ENCODE results near the gene SNX3. TPM values are rescaled to one million over a fixed set of nuclear protein-coding genes. Genes with fewer than 3 reads are reported as not detected.

The SNX3 gene
- total RNA-seq, 4 donors from 2014 or later, result 123 to 182 (median 170) TPM

- TF ChIP-seq CTCF (IDR thresholded peaks at IDR 0.05), result no peak
- no peak for TF ChIP-seq EP300 (IDR thresholded peaks at IDR 0.05)
- no peak for TF ChIP-seq POLR2A (IDR thresholded peaks at IDR 0.05)
- H3K4me3 ChIP-seq, result no peak overlapping the region
- no peaks in the 10 kb centered on the region for H3K9me3 ChIP-seq
- no peak for DNase-seq (ENCODE audit: low spot score in 2 of 2)
- no peaks in the 10 kb centered on the region for H3K27me3 ChIP-seq
- 67 to 75% methylated on average over 7 of the region's 7 CpGs for WGBS, 2 donors
- no peaks in the 10 kb centered on the region for H3K4me1 ChIP-seq
- H3K36me3 ChIP-seq, result peaks cover 0 to 31% (median 0%) of the 10 kb centered on the region in 3 donors
- no peak overlapping the region for H3K27ac ChIP-seq
Observed at GRCh38 chr6:108200631-108201030, 60.2 kb downstream of the SNX3 start.

GRCh38 chr6:108200186-108200585, 60.7 kb downstream of the SNX3 start:
- peaks cover 0 to 31% (median 0%) of the 10 kb centered on the region in 3 donors for H3K36me3 ChIP-seq
- DNase-seq (ENCODE audit: low spot score in 2 of 2), result no peak
- WGBS, 2 donors, result 88 to 95% methylated on average over 8 of the region's 8 CpGs

GRCh38 chr6:108198761-108199498, 61.9 kb downstream of the SNX3 start:
- WGBS, 2 donors, result 84 to 86% methylated on average over 13 to 19 of the region's 19 CpGs

More at GRCh38 chr6:108200186-108200585, 60.7 kb downstream of the SNX3 start:
- Histone ChIP-seq H3K27ac (no peak overlapping the region), H3K27me3 (no peaks in the 10 kb centered on the region), H3K9me3 (no peaks in the 10 kb centered on the region), H3K4me3 (no peak overlapping the region), H3K4me1 (no peaks in the 10 kb centered on the region)
- TF ChIP-seq EP300 (IDR thresholded peaks at IDR 0.05) (no peak), POLR2A (IDR thresholded peaks at IDR 0.05) (no peak), CTCF (IDR thresholded peaks at IDR 0.05) (no peak)

GRCh38 chr6:108195209-108195608, 65.6 kb downstream of the SNX3 start:
- TF ChIP-seq CTCF (IDR thresholded peaks at IDR 0.05) (no peak), EP300 (IDR thresholded peaks at IDR 0.05) (no peak), POLR2A (IDR thresholded peaks at IDR 0.05) (no peak)
- no peaks in the 10 kb centered on the region for H3K27me3 ChIP-seq
- H3K4me3 ChIP-seq, result no peak overlapping the region
- 90 to 95% methylated on average over 3 of the region's 3 CpGs for WGBS, 2 donors
- H3K9me3 ChIP-seq, result no peaks in the 10 kb centered on the region
- no peak for DNase-seq (ENCODE audit: low spot score in 2 of 2)
- no peaks in the 10 kb centered on the region for H3K4me1 ChIP-seq
- H3K36me3 ChIP-seq, result peaks cover 0 to 7% (median 0%) of the 10 kb centered on the region in 3 donors
- no peak overlapping the region for H3K27ac ChIP-seq

More at GRCh38 chr6:108198761-108199498, 61.9 kb downstream of the SNX3 start:
- no peaks in the 10 kb centered on the region for H3K9me3 ChIP-seq
- H3K4me3 ChIP-seq, result no peak overlapping the region
- DNase-seq (ENCODE audit: low spot score in 2 of 2), result no peak
- H3K27ac ChIP-seq, result no peak overlapping the region
- no peaks in the 10 kb centered on the region for H3K27me3 ChIP-seq
- no peak for TF ChIP-seq CTCF (IDR thresholded peaks at IDR 0.05)
- TF ChIP-seq POLR2A (IDR thresholded peaks at IDR 0.05), result no peak
- no peak for TF ChIP-seq EP300 (IDR thresholded peaks at IDR 0.05)
- no peaks in the 10 kb centered on the region for H3K4me1 ChIP-seq
- peaks cover 0 to 27% (median 0%) of the 10 kb centered on the region in 3 donors for H3K36me3 ChIP-seq

- no peaks in the 10 kb centered on the region for H3K36me3 ChIP-seq
- H3K9me3 ChIP-seq, result no peaks in the 10 kb centered on the region
- 89% methylated on average over 8 of the region's 8 CpGs for WGBS, 2 donors
- H3K27ac ChIP-seq, result no peak overlapping the region
- H3K4me3 ChIP-seq, result no peak overlapping the region
- TF ChIP-seq CTCF (IDR thresholded peaks at IDR 0.05) (no peak), POLR2A (IDR thresholded peaks at IDR 0.05) (no peak), EP300 (IDR thresholded peaks at IDR 0.05) (no peak)
- no peak for DNase-seq (ENCODE audit: low spot score in 2 of 2)
- no peaks in the 10 kb centered on the region for H3K27me3 ChIP-seq
- no peaks in the 10 kb centered on the region for H3K4me1 ChIP-seq
Observed at GRCh38 chr6:108194503-108194902, 66.3 kb downstream of the SNX3 start.

All from tibial nerve (tissue), 4 donors.